ENCODE results near the gene MAP3K12. TPM values are rescaled to one million over a fixed set of nuclear protein-coding genes. Genes with fewer than 3 reads are reported as not detected.
A peak's percentile ranks its signal among the peaks of the same experiment; 100 is the strongest.

Gene MAP3K12
- polyA plus RNA-seq, 1 donor from 2014 or later = 82.0 TPM

- peak overlapping the region; percentile 71 for H3K4me3 ChIP-seq (ENCODE audit: low read length)
- no peaks in the 10 kb centered on the region for H3K9me2 ChIP-seq (ENCODE audit: insufficient read depth, low read length)
- peaks cover 37% of the 10 kb centered on the region for H3K79me2 ChIP-seq (replicated peaks; ENCODE audit: insufficient read depth, low read length)
- peak overlapping the region; percentile 41 for H2AFZ ChIP-seq (ENCODE audit: low read depth, low read length)
- TF ChIP-seq RAD21 (conservative IDR thresholded peaks at IDR 0.05) = no peak
- TF ChIP-seq EP300 (conservative IDR thresholded peaks at IDR 0.05; ENCODE audit: poor library complexity, severe bottlenecking) = no peak
- no peak for TF ChIP-seq REST (IDR thresholded peaks at IDR 0.05; ENCODE audit: borderline replicate concordance)
- TF ChIP-seq POLR2AphosphoS5 (IDR thresholded peaks at IDR 0.05) = no peak
- no peak for TF ChIP-seq EZH2 (IDR thresholded peaks at IDR 0.05; ENCODE audit: borderline replicate concordance, insufficient read depth, low read length, poor library complexity, severe bottlenecking)
- no peak for TF ChIP-seq MXI1 (conservative IDR thresholded peaks at IDR 0.05; ENCODE audit: poor library complexity, severe bottlenecking)
- no peaks in the 10 kb centered on the region for H3K27me3 ChIP-seq (ENCODE audit: insufficient read depth, low read depth, low read length)
- peak overlapping the region; percentile 100 for H3K4me2 ChIP-seq (ENCODE audit: low read length)
- H3K36me3 ChIP-seq (ENCODE audit: insufficient read depth, low read length) = peaks cover 3% of the 10 kb centered on the region
- no peaks in the 10 kb centered on the region for H3K9me3 ChIP-seq (ENCODE audit: low read length)
- no peaks in the 10 kb centered on the region for H4K20me1 ChIP-seq (ENCODE audit: insufficient read depth)
- peaks cover 13% of the 10 kb centered on the region for H3F3A ChIP-seq (ENCODE audit: insufficient read depth, low read length, poor library complexity, severe bottlenecking)
- peak overlapping the region; percentile 99 for H3K27ac ChIP-seq (ENCODE audit: low read length)
- H3K9ac ChIP-seq (ENCODE audit: low read length) = peak overlapping the region; percentile 88
Observed at GRCh38 chr12:53501615-53502181, 2.4 kb upstream of the MAP3K12 start.

- Histone ChIP-seq H3K27ac (ENCODE audit: low read length) (peak within 1 kb of the TSS; percentile 99), H3K9me2 (ENCODE audit: insufficient read depth, low read length) (no peaks in the 10 kb centered on the region), H2AFZ (ENCODE audit: low read depth, low read length) (peak within 1 kb of the TSS; percentile 41), H3K4me2 (ENCODE audit: low read length) (peak within 1 kb of the TSS; percentile 100), H3K79me2 (replicated peaks; ENCODE audit: insufficient read depth, low read length) (peaks cover 44% of the 10 kb centered on the region), H3K9ac (ENCODE audit: low read length) (peak within 1 kb of the TSS; percentile 99), H3K27me3 (ENCODE audit: insufficient read depth, low read depth, low read length) (no peaks in the 10 kb centered on the region), H3K36me3 (ENCODE audit: insufficient read depth, low read length) (peaks cover 3% of the 10 kb centered on the region), H3F3A (ENCODE audit: insufficient read depth, low read length, poor library complexity, severe bottlenecking) (peaks cover 13% of the 10 kb centered on the region), H3K4me3 (ENCODE audit: low read length) (peak within 1 kb of the TSS; percentile 71), H4K20me1 (ENCODE audit: insufficient read depth) (no peaks in the 10 kb centered on the region), H3K9me3 (ENCODE audit: low read length) (no peaks in the 10 kb centered on the region)
- TF ChIP-seq SMC3 (conservative IDR thresholded peaks at IDR 0.05; ENCODE audit: poor library complexity) = peak; percentile 40
- TF ChIP-seq EP300 (conservative IDR thresholded peaks at IDR 0.05; ENCODE audit: poor library complexity, severe bottlenecking) = no peak
- peak; percentile 83 for TF ChIP-seq POLR2AphosphoS5 (IDR thresholded peaks at IDR 0.05)
- peak; percentile 87 for TF ChIP-seq REST (IDR thresholded peaks at IDR 0.05; ENCODE audit: borderline replicate concordance)
- TF ChIP-seq EZH2 (IDR thresholded peaks at IDR 0.05; ENCODE audit: borderline replicate concordance, insufficient read depth, low read length, poor library complexity, severe bottlenecking) = no peak
- TF ChIP-seq TAF1 (IDR thresholded peaks at IDR 0.05; ENCODE audit: low read depth) = peak; percentile 55
- TF ChIP-seq MXI1 (conservative IDR thresholded peaks at IDR 0.05; ENCODE audit: poor library complexity, severe bottlenecking) = peak; percentile 93
- TF ChIP-seq RAD21 (conservative IDR thresholded peaks at IDR 0.05) = peak; percentile 28
- TF ChIP-seq CTCF (IDR thresholded peaks at IDR 0.05; ENCODE audit: poor library complexity, severe bottlenecking) = no peak
Observed at GRCh38 chr12:53500776-53501614, 1.7 kb upstream of the MAP3K12 start, which contains the start of gene TARBP2. TSS of gene TARBP2 (plus strand) at chr12:53501283. CDS start at chr12:53501409, 126 bp downstream.

All from neural cell (in vitro differentiated cells).